Upper lobe of left lung (tissue), 6 donors: ENCODE results near the gene RPUSD3. TPM values are rescaled to one million over a fixed set of nuclear protein-coding genes. Genes with fewer than 3 reads are reported as not detected.

Source experiments
- ATAC-seq, 2 donors: fragments of 200-7000 bp; cut with Tn5 transposase; one replicate each; pipeline ENCODE4 v1.9.1; 2022; ENCODE audit warnings: mild to moderate bottlenecking in 2 of 2, moderate library complexity in 2 of 2; ENCODE audit not compliant: low FRiP score in 2 of 2
- DNase-seq, 2 donors: peaks; one replicate each; pipeline ENCODE4 v3.0.0-alpha.2; 2019 to 2020
- H3K27ac ChIP-seq, 4 donors: fragments of 200-600 bp; sonication (generic); one replicate each; pipeline ENCODE4 v1.5.1; 2016 to 2019
- H3K27me3 ChIP-seq, 4 donors: fragments of 200-600 bp; sonication (generic); one replicate each; pipeline ENCODE4 v1.5.1; 2017 to 2019
- H3K36me3 ChIP-seq, 4 donors: fragments of 200-600 bp; sonication (generic); one replicate each; pipeline ENCODE4 v1.5.1; 2016 to 2019
- H3K4me1 ChIP-seq, 4 donors: fragments of 200-600 bp; sonication (generic); one replicate each; pipeline ENCODE4 v1.5.1; 2018 to 2019
- H3K4me3 ChIP-seq, 4 donors: fragments of 200-600 bp; sonication (generic); one replicate each; pipeline ENCODE4 v1.5.1; 2017 to 2019; ENCODE audit warnings: mild to moderate bottlenecking in 2 of 4, moderate library complexity in 1 of 4
- H3K9me3 ChIP-seq, 4 donors: fragments of 200-600 bp; sonication (generic); one replicate each; pipeline ENCODE4 v1.5.1; 2018 to 2019
- EP300 ChIP-seq, 4 donors: sonication (generic); formaldehyde crosslinking; IDR thresholded peaks; one replicate each; pipeline ENCODE4 v1.5.1; 2017; ENCODE audit warnings: antibody characterized with exemption in 4 of 4, control low read depth in 2 of 4
- POLR2A ChIP-seq, 4 donors: fragments of 450-650 bp; IDR thresholded peaks; one replicate each; pipeline ENCODE4 v1.5.1; 2016 to 2017; ENCODE audit warnings: antibody characterized with exemption in 4 of 4, mild to moderate bottlenecking in 2 of 4
- POLR2AphosphoS5 ChIP-seq, 2 donors: sonication (generic); formaldehyde crosslinking; IDR thresholded peaks; one replicate each; pipeline ENCODE4 v1.5.1; 2017; ENCODE audit warnings: antibody characterized with exemption in 2 of 2
- WGBS, 2 donors: methylation state at CpG; one replicate each; pipeline ENCODE4 v1.1.5; 2017 to 2018; 5-methylcytosine and 5-hydroxymethylcytosine counted together
- total RNA-seq, 6 donors: library from RNA; depleted of rRNA in 4 of 6; stranded (reverse); fragments of >200 nt in 4 of 6; gene quantifications; one replicate each; pipeline versions ENCODE4 v1.1.0 to v1.2.1, GENCODE V29; 2016 to 2021
- TF ChIP-seq, protein P1 (sequence below), 6 experiments: fragments of 450-650 bp in 4 of 6; fragments of 200-600 bp in 2 of 6; sonication (generic) in 2 of 6; IDR thresholded peaks; one replicate each; pipeline ENCODE4 v1.5.1; 2016 to 2019; ENCODE audit warnings: antibody characterized with exemption in 6 of 6
- donor health status: DM: no; HTN: no; CAD: no; lungs with moderate emphysema.
- donor health status: DM: no; HTN: yes; CAD: no; lungs with severe emphysema.

RPUSD3 gene
- total RNA-seq, 6 donors from 2014 or later, result 23.8 to 58.7 (median 34.9) TPM

DNA sequence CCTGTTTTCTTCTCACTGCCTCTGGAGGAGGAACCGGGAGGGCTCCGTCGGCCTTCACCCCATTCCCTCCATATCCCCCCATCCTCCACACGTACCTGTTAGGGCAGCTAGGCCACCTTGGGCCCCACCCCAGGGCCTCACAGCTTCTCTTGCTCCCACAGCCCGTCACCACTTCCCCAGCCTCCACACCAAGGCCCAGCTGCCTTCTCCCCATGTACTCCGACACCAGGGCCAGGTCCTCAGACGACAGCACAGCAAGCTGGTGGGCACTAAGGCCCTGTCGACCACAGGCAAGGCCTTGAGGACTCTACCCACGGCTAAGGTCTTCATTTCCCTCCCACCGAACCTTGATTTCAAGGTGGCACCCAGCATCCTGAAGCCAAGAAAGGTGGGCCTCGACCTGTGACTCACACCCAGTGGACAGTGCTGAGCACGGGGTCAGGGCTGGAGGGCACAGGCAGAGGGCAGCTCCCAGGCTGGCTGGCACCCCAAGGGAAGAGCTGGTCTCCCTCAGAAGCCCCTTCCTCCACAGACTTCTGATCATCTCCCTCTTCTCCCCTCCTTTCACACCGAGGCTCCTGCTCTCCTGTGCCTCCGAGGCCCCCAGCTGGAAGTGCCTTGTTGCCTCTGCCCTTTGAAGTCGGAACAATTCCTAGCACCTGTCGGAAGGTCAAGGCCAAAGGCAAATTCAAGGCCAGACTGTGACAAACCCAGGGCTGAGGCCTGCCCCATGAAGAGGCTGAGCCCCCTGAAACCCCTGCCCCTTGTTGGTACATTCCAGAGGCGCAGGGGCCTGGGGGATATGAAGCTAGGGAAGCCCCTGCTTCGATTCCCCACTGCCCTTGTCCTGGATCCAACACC, 9.1 kb downstream of the RPUSD3 start:
- H3K4me3 ChIP-seq, result no peak overlapping the region
- no peaks in the 10 kb centered on the region for H3K9me3 ChIP-seq
- TF ChIP-seq POLR2AphosphoS5 (IDR thresholded peaks at IDR 0.05), result no peak
- no peak for TF ChIP-seq POLR2A (IDR thresholded peaks at IDR 0.05)
- TF ChIP-seq, protein P1, sequence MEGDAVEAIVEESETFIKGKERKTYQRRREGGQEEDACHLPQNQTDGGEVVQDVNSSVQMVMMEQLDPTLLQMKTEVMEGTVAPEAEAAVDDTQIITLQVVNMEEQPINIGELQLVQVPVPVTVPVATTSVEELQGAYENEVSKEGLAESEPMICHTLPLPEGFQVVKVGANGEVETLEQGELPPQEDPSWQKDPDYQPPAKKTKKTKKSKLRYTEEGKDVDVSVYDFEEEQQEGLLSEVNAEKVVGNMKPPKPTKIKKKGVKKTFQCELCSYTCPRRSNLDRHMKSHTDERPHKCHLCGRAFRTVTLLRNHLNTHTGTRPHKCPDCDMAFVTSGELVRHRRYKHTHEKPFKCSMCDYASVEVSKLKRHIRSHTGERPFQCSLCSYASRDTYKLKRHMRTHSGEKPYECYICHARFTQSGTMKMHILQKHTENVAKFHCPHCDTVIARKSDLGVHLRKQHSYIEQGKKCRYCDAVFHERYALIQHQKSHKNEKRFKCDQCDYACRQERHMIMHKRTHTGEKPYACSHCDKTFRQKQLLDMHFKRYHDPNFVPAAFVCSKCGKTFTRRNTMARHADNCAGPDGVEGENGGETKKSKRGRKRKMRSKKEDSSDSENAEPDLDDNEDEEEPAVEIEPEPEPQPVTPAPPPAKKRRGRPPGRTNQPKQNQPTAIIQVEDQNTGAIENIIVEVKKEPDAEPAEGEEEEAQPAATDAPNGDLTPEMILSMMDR (IDR thresholded peaks at IDR 0.05), result no peak
- no peak for TF ChIP-seq EP300 (IDR thresholded peaks at IDR 0.05)
- no peak overlapping the region for H3K27ac ChIP-seq
- WGBS, 2 donors, result 86% methylated on average over 17 of the region's 18 CpGs
- DNase-seq, result no peak
- ATAC-seq, result no peak
- peaks cover 0 to 4% (median 0%) of the 10 kb centered on the region in 4 donors for H3K4me1 ChIP-seq
- H3K36me3 ChIP-seq, result peaks cover 2 to 69% (median 48%) of the 10 kb centered on the region in 4 donors
- no peaks in the 10 kb centered on the region for H3K27me3 ChIP-seq

- Histone ChIP-seq H3K4me1 (no peaks in the 10 kb centered on the region), H3K27me3 (no peaks in the 10 kb centered on the region), H3K27ac (no peak overlapping the region), H3K4me3 (no peak overlapping the region), H3K36me3 (peaks cover 6 to 66% (median 41%) of the 10 kb centered on the region in 4 donors), H3K9me3 (no peaks in the 10 kb centered on the region)
- TF ChIP-seq, protein P1 (IDR thresholded peaks at IDR 0.05), result no peak
- no peak for TF ChIP-seq POLR2A (IDR thresholded peaks at IDR 0.05)
- TF ChIP-seq POLR2AphosphoS5 (IDR thresholded peaks at IDR 0.05), result no peak
- TF ChIP-seq EP300 (IDR thresholded peaks at IDR 0.05), result no peak
- 91 to 93% methylated on average over 5 to 9 of the region's 9 CpGs for WGBS, 2 donors
- ATAC-seq (no peak), DNase-seq (no peak)
These were observed 10.7 kb downstream of the RPUSD3 start for GRCh38 chr3:9833078-9833477.

- 94 to 100% methylated on average over 3 of the region's 3 CpGs for WGBS, 2 donors
- Histone ChIP-seq H3K36me3 (peaks cover 6 to 69% (median 42%) of the 10 kb centered on the region in 4 donors), H3K27ac (no peak overlapping the region), H3K27me3 (no peaks in the 10 kb centered on the region), H3K4me1 (no peaks in the 10 kb centered on the region), H3K4me3 (no peak overlapping the region), H3K9me3 (no peaks in the 10 kb centered on the region)
- DNase-seq (no peak), ATAC-seq (no peak)
- TF ChIP-seq, protein P1 (IDR thresholded peaks at IDR 0.05), result no peak
- TF ChIP-seq EP300 (IDR thresholded peaks at IDR 0.05) (no peak), POLR2A (IDR thresholded peaks at IDR 0.05) (no peak), POLR2AphosphoS5 (IDR thresholded peaks at IDR 0.05) (no peak)
These were observed 12.6 kb downstream of the RPUSD3 start for GRCh38 chr3:9831253-9831652.

- ATAC-seq (no peak), DNase-seq (no peak)
- WGBS, 2 donors, result 96 to 100% methylated on average over 1 to 17 of the region's 17 CpGs
- no peaks in the 10 kb centered on the region for H3K27me3 ChIP-seq
- H3K27ac ChIP-seq, result no peak overlapping the region
- no peaks in the 10 kb centered on the region for H3K4me1 ChIP-seq
- no peaks in the 10 kb centered on the region for H3K9me3 ChIP-seq
- H3K4me3 ChIP-seq, result no peak overlapping the region
- peaks cover 6 to 47% (median 26%) of the 10 kb centered on the region in 4 donors for H3K36me3 ChIP-seq
- no peak for TF ChIP-seq POLR2AphosphoS5 (IDR thresholded peaks at IDR 0.05)
These were observed 14.7 kb downstream of the RPUSD3 start for GRCh38 chr3:9828801-9829755.
